ENCODE measurements around the gene RGS1. TPM values are rescaled to one million over a fixed set of nuclear protein-coding genes. Genes with fewer than 3 reads are reported as not detected.

RGS1 gene
- total and polyA plus RNA-seq, 2 of the 8 experiments (the other 6 are each of a cell fraction or from before 2014, with no cell fraction given), result not detected

GRCh38 chr1:192628396-192629057 is 53.0 kb downstream of the RGS1 start:
- no peak overlapping the region for H2BK15ac ChIP-seq (ENCODE audit: low read length)
- no peak for DNase-seq (ENCODE audit: low read depth in 1 of 2, low spot score in 2 of 2)
- ChIA-PET POLR2A (ENCODE audit: partially characterized antibody) (no interaction called here), CTCF (ENCODE audit: partially characterized antibody) (interaction anchor here (0.8 to 1.6 kb wide), 9 partner anchors 12 to 137 kb away, joined by 3 to 8 read pairs (median 3); no protein-coding TSS in a partner anchor)
- H4K91ac ChIP-seq (replicated peaks; ENCODE audit: insufficient read length, low read length), result no peak overlapping the region
- no peak overlapping the region for H3K9ac ChIP-seq (replicated peaks in 1 of 4; ENCODE audit: extremely low read depth in 1 of 4, low read depth in 3 of 4, low read length in 3 of 4)
- no peak overlapping the region for H2AK5ac ChIP-seq (ENCODE audit: low read depth, low read length)
- H2AFZ ChIP-seq (ENCODE audit: low read length), result no peak overlapping the region
- H3K23ac ChIP-seq (ENCODE audit: insufficient read length), result no peak overlapping the region
- no peaks in the 10 kb centered on the region for H3K79me2 ChIP-seq (ENCODE audit: control insufficient read depth in 1 of 2, insufficient read depth in 2 of 2, low read length in 2 of 2)
- H3K4me3 ChIP-seq (ENCODE audit: extremely low read depth in 1 of 4, insufficient read depth in 2 of 4, low read depth in 3 of 4, low read length in 4 of 4), result no peak overlapping the region
- H3K23me2 ChIP-seq (ENCODE audit: low read depth, low read length), result no peaks in the 10 kb centered on the region
- H3K79me1 ChIP-seq (ENCODE audit: low read depth, low read length), result no peaks in the 10 kb centered on the region
- no peak overlapping the region for H3K4me2 ChIP-seq (ENCODE audit: insufficient read depth in 1 of 2, low read depth in 2 of 2, low read length in 2 of 2)
- H2BK12ac ChIP-seq (ENCODE audit: low read depth, low read length), result no peak overlapping the region
- no peak overlapping the region for H4K8ac ChIP-seq (ENCODE audit: extremely low read depth, insufficient read depth, low read length)
- H3K4me1 ChIP-seq (replicated peaks in 1 of 4; ENCODE audit: control insufficient read depth in 3 of 4, insufficient read depth in 4 of 4, low read length in 3 of 4), result no peaks in the 10 kb centered on the region
- H3K56ac ChIP-seq (replicated peaks; ENCODE audit: insufficient read length, low read depth, low read length), result no peak overlapping the region
- no peak overlapping the region for H3K18ac ChIP-seq (ENCODE audit: extremely low read depth, low read length)
- WGBS, 2 experiments (ENCODE audit: extremely low coverage in 1 of 2, insufficient coverage in 1 of 2, insufficient read length in 1 of 2, insufficient replicate concordance in 2 of 2, low coverage in 1 of 2, low lambda C conversion rate in 2 of 2, missing lambda C conversion rate in 1 of 2), result 93% methylated on average over 1 of the region's 1 CpG; no CpG with 5 or more reads in 1 of the 2 experiments
- H3K36me3 ChIP-seq (ENCODE audit: control insufficient read depth in 2 of 4, insufficient read depth in 4 of 4, low read length in 3 of 4), result no peaks in the 10 kb centered on the region
- no peaks in the 10 kb centered on the region for H3K27me3 ChIP-seq (replicated peaks in 1 of 4; ENCODE audit: control insufficient read depth in 3 of 4, extremely low read depth in 1 of 4, insufficient read depth in 3 of 4, low read length in 3 of 4)
- no peak overlapping the region for H2BK5ac ChIP-seq (ENCODE audit: low read depth, low read length)
- no peak overlapping the region for H2BK120ac ChIP-seq (replicated peaks; ENCODE audit: low read depth, low read length)
- H4K20me1 ChIP-seq (replicated peaks in 1 of 2; ENCODE audit: control insufficient read depth in 1 of 2, insufficient read depth in 2 of 2, low read length in 2 of 2), result no peaks in the 10 kb centered on the region
- no peak overlapping the region for H3K14ac ChIP-seq (ENCODE audit: insufficient read length)
- no peak overlapping the region for H3K27ac ChIP-seq (ENCODE audit: low read depth, low read length)
- H3K4ac ChIP-seq (replicated peaks; ENCODE audit: insufficient read length, low read depth, low read length), result no peak overlapping the region
- FAIRE-seq, result no peak
- H2BK20ac ChIP-seq (ENCODE audit: low read length), result no peak overlapping the region
- H3K9me3 ChIP-seq (ENCODE audit: insufficient read depth in 2 of 2, low read depth in 1 of 2, low read length in 1 of 2), result no peaks in the 10 kb centered on the region
- H4K5ac ChIP-seq (ENCODE audit: insufficient read length, low read depth, low read length), result no peak overlapping the region
- TF ChIP-seq FOSL1 (IDR thresholded peaks at IDR 0.05; ENCODE audit: insufficient read depth, low read depth, low read length) (no peak), CHD1 (IDR thresholded peaks at IDR 0.05; ENCODE audit: low read depth, low read length) (no peak)
